Skin epidermis (tissue), 12 donors: Measurements from ENCODE around the gene WDR70.
"Not testable (repeated sequence)": the region's sequence is repeated elsewhere in the genome, so short reads cannot be mapped to it uniquely, and the experiment has no call there.

Experiments
- H3K27ac ChIP-seq, 21 experiments: fragments of 200-600 bp; sonication (generic) in 11 of 21; one replicate each; pipeline ENCODE4 v1.5.0; 2020; ENCODE audit warnings: mild to moderate bottlenecking in 3 of 21, inconsistent platforms in 2 of 21, moderate library complexity in 2 of 21
- H3K4me3 ChIP-seq, 7 experiments: fragments of 200-600 bp; sonication (generic) in 2 of 7; one replicate each; pipeline ENCODE4 v1.5.0; 2020; ENCODE audit warnings: inconsistent platforms in 2 of 7, mild to moderate bottlenecking in 2 of 7, moderate library complexity in 1 of 7

Gene WDR70

GRCh38 chr5:37565062-37565670, 186.0 kb downstream of the WDR70 start:
- H3K4me3 ChIP-seq = no peak overlapping the region
- no peak overlapping the region for H3K27ac ChIP-seq

GRCh38 chr5:37567566-37567965, 188.4 kb downstream of the WDR70 start:
- H3K27ac ChIP-seq = no peak overlapping the region
- H3K4me3 ChIP-seq = no peak overlapping the region

- no peak overlapping the region for H3K27ac ChIP-seq
- no peak overlapping the region for H3K4me3 ChIP-seq
Measured at GRCh38 chr5:37568018-37568753, 189.1 kb downstream of the WDR70 start.

- Histone ChIP-seq H3K27ac (no peak overlapping the region), H3K4me3 (no peak overlapping the region)
Measured at GRCh38 chr5:37568893-37569292, 189.8 kb downstream of the WDR70 start.

- Histone ChIP-seq H3K27ac (no peak overlapping the region), H3K4me3 (no peak overlapping the region)
Measured at GRCh38 chr5:37569466-37569865, 190.3 kb downstream of the WDR70 start.

GRCh38 chr5:37570597-37570996, 191.5 kb downstream of the WDR70 start:
- no peak overlapping the region for H3K27ac ChIP-seq
- no peak overlapping the region for H3K4me3 ChIP-seq

GRCh38 chr5:37571985-37572384, 192.9 kb downstream of the WDR70 start:
- H3K27ac ChIP-seq = no peak overlapping the region
- H3K4me3 ChIP-seq = no peak overlapping the region

- Histone ChIP-seq H3K4me3 (no peak overlapping the region), H3K27ac (no peak overlapping the region)
Measured at GRCh38 chr5:37575541-37576489, 196.7 kb downstream of the WDR70 start.

- no peak overlapping the region for H3K27ac ChIP-seq
- no peak overlapping the region for H3K4me3 ChIP-seq
Measured at GRCh38 chr5:37576552-37576951, 197.4 kb downstream of the WDR70 start.

GRCh38 chr5:37578176-37578575, 199.1 kb downstream of the WDR70 start:
- no peak overlapping the region for H3K27ac ChIP-seq
- no peak overlapping the region for H3K4me3 ChIP-seq

GRCh38 chr5:37580106-37580505, 201.0 kb downstream of the WDR70 start:
- no peak overlapping the region for H3K27ac ChIP-seq
- H3K4me3 ChIP-seq = no peak overlapping the region

- Histone ChIP-seq H3K4me3 (no peak overlapping the region), H3K27ac (no peak overlapping the region)
Measured at GRCh38 chr5:37582202-37582601, 203.1 kb downstream of the WDR70 start.

GRCh38 chr5:37593292-37593691, 214.2 kb downstream of the WDR70 start:
- not testable (repeated sequence) for H3K27ac ChIP-seq, H3K4me3 ChIP-seq

- not testable (repeated sequence) for H3K4me3 ChIP-seq
Measured at GRCh38 chr5:37594864-37595263, 215.7 kb downstream of the WDR70 start.

GRCh38 chr5:37598733-37599132, 219.6 kb downstream of the WDR70 start:
- Histone ChIP-seq H3K4me3 (no peak overlapping the region), H3K27ac (no peak overlapping the region)

More at GRCh38 chr5:37594864-37595263, 215.7 kb downstream of the WDR70 start:
- H3K27ac ChIP-seq = not testable (repeated sequence)

GRCh38 chr5:37601163-37601562, 222.0 kb downstream of the WDR70 start:
- no peak overlapping the region for H3K27ac ChIP-seq
- H3K4me3 ChIP-seq = no peak overlapping the region

GRCh38 chr5:37603072-37603471, 224.0 kb downstream of the WDR70 start:
- Histone ChIP-seq H3K27ac (no peak overlapping the region), H3K4me3 (no peak overlapping the region)

GRCh38 chr5:37604290-37604689, 225.2 kb downstream of the WDR70 start:
- Histone ChIP-seq H3K27ac (no peak overlapping the region), H3K4me3 (no peak overlapping the region)

GRCh38 chr5:37606148-37606547, 227.0 kb downstream of the WDR70 start:
- H3K4me3 ChIP-seq = no peak overlapping the region
- H3K27ac ChIP-seq = no peak overlapping the region

- no peak overlapping the region for H3K27ac ChIP-seq
- no peak overlapping the region for H3K4me3 ChIP-seq
Measured at GRCh38 chr5:37606632-37607248, 227.6 kb downstream of the WDR70 start.
